ENCODE measurements around the gene HLA-DRB1.

HLA-DRB1 gene

DNA sequence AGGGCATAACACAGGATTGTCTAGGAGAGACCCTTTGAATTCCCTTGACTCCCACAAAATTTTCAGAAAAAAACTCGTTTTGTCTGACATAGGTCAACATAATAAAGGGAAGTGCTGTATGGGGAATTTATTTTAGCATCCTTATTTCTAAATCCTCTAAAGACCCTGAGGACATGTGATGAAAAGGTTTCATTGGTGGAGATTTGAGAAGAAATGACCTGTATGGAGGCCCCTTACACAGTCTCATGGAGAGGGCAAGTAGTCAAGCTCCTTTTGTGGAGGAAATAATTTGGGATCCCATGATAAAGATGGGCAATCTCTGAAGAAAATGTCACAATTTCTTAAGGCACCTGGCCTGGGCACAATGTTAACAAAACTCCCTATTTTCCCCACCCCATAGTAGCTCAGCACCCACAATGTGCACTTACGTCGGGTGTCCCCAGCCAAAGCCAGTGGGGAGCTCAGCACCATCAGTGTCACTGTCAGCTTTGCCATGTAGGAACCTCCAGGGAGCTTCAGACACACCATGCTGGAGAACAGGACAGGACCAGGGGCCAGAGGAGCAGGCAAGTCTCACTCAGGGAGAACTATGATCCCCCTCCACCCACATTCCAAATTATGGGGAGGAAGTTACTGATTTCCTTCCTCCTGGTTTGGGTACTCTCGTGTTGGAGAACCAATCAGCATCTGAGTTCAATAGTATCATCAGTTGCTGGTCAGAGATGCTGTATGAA, 59.8 kb downstream of the HLA-DRB1 start, which contains the start of gene HLA-DRB5:
TSS of gene HLA-DRB5 (minus strand) at position 591 of the 734 bp plus-strand sequence. CDS start at position 528, 63 bp downstream.
- H3K9me3 ChIP-seq (ENCODE audit: insufficient read depth, low read length): no peaks in the 10 kb centered on the region
- H3K79me2 ChIP-seq (ENCODE audit: low read length): peaks cover 22% of the 10 kb centered on the region
- no peak within 1 kb of the TSS for H2AFZ ChIP-seq (ENCODE audit: low read depth, low read length)
- H3K9ac ChIP-seq (ENCODE audit: low read length): peak within 1 kb of the TSS; percentile 70
- peak within 1 kb of the TSS; percentile 50 for H3K4me2 ChIP-seq (ENCODE audit: low read length)
- peak within 1 kb of the TSS; percentile 70 for H3K27ac ChIP-seq (ENCODE audit: low read length)
- H3K4me3 ChIP-seq (ENCODE audit: low read length): peak within 1 kb of the TSS; percentile 77
- H3K4me1 ChIP-seq (ENCODE audit: low read length): no peaks in the 10 kb centered on the region
- no peaks in the 10 kb centered on the region for H4K20me1 ChIP-seq (ENCODE audit: insufficient read depth, low read length)
- TF ChIP-seq EZH2phosphoT487 (IDR thresholded peaks at IDR 0.05; ENCODE audit: low read depth): no peak
- TF ChIP-seq, protein P1, sequence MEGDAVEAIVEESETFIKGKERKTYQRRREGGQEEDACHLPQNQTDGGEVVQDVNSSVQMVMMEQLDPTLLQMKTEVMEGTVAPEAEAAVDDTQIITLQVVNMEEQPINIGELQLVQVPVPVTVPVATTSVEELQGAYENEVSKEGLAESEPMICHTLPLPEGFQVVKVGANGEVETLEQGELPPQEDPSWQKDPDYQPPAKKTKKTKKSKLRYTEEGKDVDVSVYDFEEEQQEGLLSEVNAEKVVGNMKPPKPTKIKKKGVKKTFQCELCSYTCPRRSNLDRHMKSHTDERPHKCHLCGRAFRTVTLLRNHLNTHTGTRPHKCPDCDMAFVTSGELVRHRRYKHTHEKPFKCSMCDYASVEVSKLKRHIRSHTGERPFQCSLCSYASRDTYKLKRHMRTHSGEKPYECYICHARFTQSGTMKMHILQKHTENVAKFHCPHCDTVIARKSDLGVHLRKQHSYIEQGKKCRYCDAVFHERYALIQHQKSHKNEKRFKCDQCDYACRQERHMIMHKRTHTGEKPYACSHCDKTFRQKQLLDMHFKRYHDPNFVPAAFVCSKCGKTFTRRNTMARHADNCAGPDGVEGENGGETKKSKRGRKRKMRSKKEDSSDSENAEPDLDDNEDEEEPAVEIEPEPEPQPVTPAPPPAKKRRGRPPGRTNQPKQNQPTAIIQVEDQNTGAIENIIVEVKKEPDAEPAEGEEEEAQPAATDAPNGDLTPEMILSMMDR (IDR thresholded peaks at IDR 0.05; ENCODE audit: low read depth, low read length): no peak
- H3K36me3 ChIP-seq (replicated peaks; ENCODE audit: low read depth, low read length): no peaks in the 10 kb centered on the region
- no peaks in the 10 kb centered on the region for H3K27me3 ChIP-seq (ENCODE audit: low read depth, low read length)

Measured in OCI-LY3 (cell line).